ENCODE measurements around the gene NUP62CL. TPM values are rescaled to one million over a fixed set of nuclear protein-coding genes. Genes with fewer than 3 reads are reported as not detected.

NUP62CL gene
- polyA plus RNA-seq, 1 donor from 2014 or later, result 1.9 TPM

GRCh38 chrX:107197319-107197718 lies 8.9 kb downstream of the NUP62CL start:
- Histone ChIP-seq H3K79me2 (replicated peaks; ENCODE audit: insufficient read depth, low read length) (no peaks in the 10 kb centered on the region), H3K36me3 (ENCODE audit: insufficient read depth, low read length) (no peaks in the 10 kb centered on the region), H3K9me3 (ENCODE audit: low read length) (no peaks in the 10 kb centered on the region), H4K20me1 (ENCODE audit: insufficient read depth) (no peaks in the 10 kb centered on the region), H3K9me2 (ENCODE audit: insufficient read depth, low read length) (no peaks in the 10 kb centered on the region), H3K27me3 (ENCODE audit: insufficient read depth, low read depth, low read length) (no peaks in the 10 kb centered on the region), H3K4me2 (ENCODE audit: low read length) (no peak overlapping the region), H2AFZ (ENCODE audit: low read depth, low read length) (no peak overlapping the region), H3K27ac (ENCODE audit: low read length) (no peak overlapping the region), H3F3A (ENCODE audit: insufficient read depth, low read length, poor library complexity, severe bottlenecking) (no peaks in the 10 kb centered on the region), H3K4me3 (ENCODE audit: low read length) (no peak overlapping the region), H3K9ac (ENCODE audit: low read length) (no peak overlapping the region)
- TF ChIP-seq EP300 (conservative IDR thresholded peaks at IDR 0.05; ENCODE audit: poor library complexity, severe bottlenecking), result no peak
- no peak for TF ChIP-seq RAD21 (conservative IDR thresholded peaks at IDR 0.05)
- no peak for TF ChIP-seq TAF1 (IDR thresholded peaks at IDR 0.05; ENCODE audit: low read depth)
- TF ChIP-seq, protein P1, sequence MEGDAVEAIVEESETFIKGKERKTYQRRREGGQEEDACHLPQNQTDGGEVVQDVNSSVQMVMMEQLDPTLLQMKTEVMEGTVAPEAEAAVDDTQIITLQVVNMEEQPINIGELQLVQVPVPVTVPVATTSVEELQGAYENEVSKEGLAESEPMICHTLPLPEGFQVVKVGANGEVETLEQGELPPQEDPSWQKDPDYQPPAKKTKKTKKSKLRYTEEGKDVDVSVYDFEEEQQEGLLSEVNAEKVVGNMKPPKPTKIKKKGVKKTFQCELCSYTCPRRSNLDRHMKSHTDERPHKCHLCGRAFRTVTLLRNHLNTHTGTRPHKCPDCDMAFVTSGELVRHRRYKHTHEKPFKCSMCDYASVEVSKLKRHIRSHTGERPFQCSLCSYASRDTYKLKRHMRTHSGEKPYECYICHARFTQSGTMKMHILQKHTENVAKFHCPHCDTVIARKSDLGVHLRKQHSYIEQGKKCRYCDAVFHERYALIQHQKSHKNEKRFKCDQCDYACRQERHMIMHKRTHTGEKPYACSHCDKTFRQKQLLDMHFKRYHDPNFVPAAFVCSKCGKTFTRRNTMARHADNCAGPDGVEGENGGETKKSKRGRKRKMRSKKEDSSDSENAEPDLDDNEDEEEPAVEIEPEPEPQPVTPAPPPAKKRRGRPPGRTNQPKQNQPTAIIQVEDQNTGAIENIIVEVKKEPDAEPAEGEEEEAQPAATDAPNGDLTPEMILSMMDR (IDR thresholded peaks at IDR 0.05; ENCODE audit: poor library complexity, severe bottlenecking), result no peak
- no peak for TF ChIP-seq EZH2 (IDR thresholded peaks at IDR 0.05; ENCODE audit: borderline replicate concordance, insufficient read depth, low read length, poor library complexity, severe bottlenecking)
- TF ChIP-seq SMC3 (conservative IDR thresholded peaks at IDR 0.05; ENCODE audit: poor library complexity), result no peak
- TF ChIP-seq MXI1 (conservative IDR thresholded peaks at IDR 0.05; ENCODE audit: poor library complexity, severe bottlenecking), result no peak
- TF ChIP-seq, protein P2, sequence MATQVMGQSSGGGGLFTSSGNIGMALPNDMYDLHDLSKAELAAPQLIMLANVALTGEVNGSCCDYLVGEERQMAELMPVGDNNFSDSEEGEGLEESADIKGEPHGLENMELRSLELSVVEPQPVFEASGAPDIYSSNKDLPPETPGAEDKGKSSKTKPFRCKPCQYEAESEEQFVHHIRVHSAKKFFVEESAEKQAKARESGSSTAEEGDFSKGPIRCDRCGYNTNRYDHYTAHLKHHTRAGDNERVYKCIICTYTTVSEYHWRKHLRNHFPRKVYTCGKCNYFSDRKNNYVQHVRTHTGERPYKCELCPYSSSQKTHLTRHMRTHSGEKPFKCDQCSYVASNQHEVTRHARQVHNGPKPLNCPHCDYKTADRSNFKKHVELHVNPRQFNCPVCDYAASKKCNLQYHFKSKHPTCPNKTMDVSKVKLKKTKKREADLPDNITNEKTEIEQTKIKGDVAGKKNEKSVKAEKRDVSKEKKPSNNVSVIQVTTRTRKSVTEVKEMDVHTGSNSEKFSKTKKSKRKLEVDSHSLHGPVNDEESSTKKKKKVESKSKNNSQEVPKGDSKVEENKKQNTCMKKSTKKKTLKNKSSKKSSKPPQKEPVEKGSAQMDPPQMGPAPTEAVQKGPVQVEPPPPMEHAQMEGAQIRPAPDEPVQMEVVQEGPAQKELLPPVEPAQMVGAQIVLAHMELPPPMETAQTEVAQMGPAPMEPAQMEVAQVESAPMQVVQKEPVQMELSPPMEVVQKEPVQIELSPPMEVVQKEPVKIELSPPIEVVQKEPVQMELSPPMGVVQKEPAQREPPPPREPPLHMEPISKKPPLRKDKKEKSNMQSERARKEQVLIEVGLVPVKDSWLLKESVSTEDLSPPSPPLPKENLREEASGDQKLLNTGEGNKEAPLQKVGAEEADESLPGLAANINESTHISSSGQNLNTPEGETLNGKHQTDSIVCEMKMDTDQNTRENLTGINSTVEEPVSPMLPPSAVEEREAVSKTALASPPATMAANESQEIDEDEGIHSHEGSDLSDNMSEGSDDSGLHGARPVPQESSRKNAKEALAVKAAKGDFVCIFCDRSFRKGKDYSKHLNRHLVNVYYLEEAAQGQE (IDR thresholded peaks at IDR 0.05; ENCODE audit: borderline replicate concordance), result no peak
- no peak for TF ChIP-seq POLR2AphosphoS5 (IDR thresholded peaks at IDR 0.05)

DNA sequence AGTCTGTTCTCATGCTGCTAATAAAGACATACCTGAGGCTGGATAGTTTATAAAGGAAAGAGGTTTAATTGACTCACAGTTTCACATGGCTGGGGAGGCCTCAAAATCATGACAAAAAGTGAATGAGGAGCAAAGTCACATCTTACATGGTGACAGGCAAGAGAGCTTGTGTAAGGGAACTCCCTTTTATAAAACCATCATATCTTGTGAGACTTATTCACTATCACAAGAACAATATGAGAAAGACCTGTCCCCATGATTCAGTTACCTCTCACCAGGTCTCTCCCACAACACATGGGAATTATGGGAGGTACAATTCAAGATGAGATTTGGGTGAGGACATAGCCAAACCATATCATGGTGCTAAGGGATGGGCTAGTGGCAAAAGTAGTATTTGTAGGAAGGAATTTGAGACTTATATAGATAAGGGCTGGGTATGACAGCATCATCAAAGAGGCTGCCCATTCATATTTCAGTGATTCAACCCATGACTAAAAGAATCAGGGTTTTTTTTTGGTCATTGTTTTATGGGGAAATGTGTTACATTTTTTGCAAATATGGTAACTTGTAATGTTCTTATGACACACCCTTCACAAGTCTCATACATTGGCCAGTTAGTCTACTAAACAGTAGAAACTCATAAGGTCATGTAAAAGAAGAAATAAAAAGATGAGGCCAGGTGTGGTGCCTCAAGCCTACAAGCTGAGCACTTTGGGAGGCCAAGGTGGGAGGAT lies 34.7 kb downstream of the NUP62CL start:
- Histone ChIP-seq H3F3A (ENCODE audit: insufficient read depth, low read length, poor library complexity, severe bottlenecking) (no peaks in the 10 kb centered on the region), H3K4me2 (ENCODE audit: low read length) (no peak overlapping the region), H3K9me3 (ENCODE audit: low read length) (no peaks in the 10 kb centered on the region), H2AFZ (ENCODE audit: low read depth, low read length) (no peak overlapping the region), H3K27ac (ENCODE audit: low read length) (no peak overlapping the region), H3K9me2 (ENCODE audit: insufficient read depth, low read length) (no peaks in the 10 kb centered on the region), H4K20me1 (ENCODE audit: insufficient read depth) (no peaks in the 10 kb centered on the region), H3K4me3 (ENCODE audit: low read length) (no peak overlapping the region), H3K27me3 (ENCODE audit: insufficient read depth, low read depth, low read length) (no peaks in the 10 kb centered on the region), H3K9ac (ENCODE audit: low read length) (no peak overlapping the region), H3K36me3 (ENCODE audit: insufficient read depth, low read length) (no peaks in the 10 kb centered on the region), H3K79me2 (replicated peaks; ENCODE audit: insufficient read depth, low read length) (no peaks in the 10 kb centered on the region)
- TF ChIP-seq, protein P1 (IDR thresholded peaks at IDR 0.05; ENCODE audit: poor library complexity, severe bottlenecking), result no peak
- no peak for TF ChIP-seq TAF1 (IDR thresholded peaks at IDR 0.05; ENCODE audit: low read depth)
- TF ChIP-seq EP300 (conservative IDR thresholded peaks at IDR 0.05; ENCODE audit: poor library complexity, severe bottlenecking), result no peak
- TF ChIP-seq, protein P2 (IDR thresholded peaks at IDR 0.05; ENCODE audit: borderline replicate concordance), result no peak
- TF ChIP-seq EZH2 (IDR thresholded peaks at IDR 0.05; ENCODE audit: borderline replicate concordance, insufficient read depth, low read length, poor library complexity, severe bottlenecking), result no peak
- no peak for TF ChIP-seq MXI1 (conservative IDR thresholded peaks at IDR 0.05; ENCODE audit: poor library complexity, severe bottlenecking)
- TF ChIP-seq SMC3 (conservative IDR thresholded peaks at IDR 0.05; ENCODE audit: poor library complexity), result no peak
- TF ChIP-seq POLR2AphosphoS5 (IDR thresholded peaks at IDR 0.05), result no peak
- TF ChIP-seq RAD21 (conservative IDR thresholded peaks at IDR 0.05), result no peak
